Testis (tissue), 5 donors: Measurements from ENCODE around the gene ADAMTS7. TPM values are rescaled to one million over a fixed set of nuclear protein-coding genes. Genes with fewer than 3 reads are reported as not detected.

ENCODE experiments used
- DNase-seq: peaks from one replicate; pipeline ENCODE4 v3.0.0-alpha.2; 2019
- H3K27ac ChIP-seq, 2 donors: fragments of 200-600 bp; sonication (generic); one replicate each; pipeline ENCODE4 v1.5.1; 2019
- H3K27me3 ChIP-seq: fragments of 200-600 bp; sonication (generic); one replicate; pipeline ENCODE4 v1.5.1; 2019
- H3K36me3 ChIP-seq: fragments of 200-600 bp; sonication (generic); one replicate; pipeline ENCODE4 v1.5.1; 2017; ENCODE audit warnings: low read depth; ENCODE audit errors: missing control alignments
- H3K4me1 ChIP-seq: fragments of 200-600 bp; sonication (generic); one replicate; pipeline ENCODE4 v1.5.1; 2019
- H3K4me3 ChIP-seq, 2 donors: fragments of 200-600 bp; sonication (generic); one replicate each; pipeline ENCODE4 v1.5.1; 2017 to 2019
- H3K9me3 ChIP-seq: fragments of 200-600 bp; sonication (generic); one replicate; pipeline ENCODE4 v1.5.1; 2017
- CTCF ChIP-seq, 3 experiments: fragments of 450-650 bp in 2 of 3; fragments of 200-600 bp in 1 of 3; sonication (generic) in 1 of 3; IDR thresholded peaks; one replicate each; pipeline ENCODE4 v1.5.1; 2016 to 2019; ENCODE audit warnings: antibody characterized with exemption in 3 of 3, mild to moderate bottlenecking in 2 of 3, moderate library complexity in 1 of 3
- POLR2A ChIP-seq: fragments of 450-650 bp; IDR thresholded peaks from one replicate; pipeline ENCODE4 v1.6.1; 2017; ENCODE audit warnings: antibody characterized with exemption, mild to moderate bottlenecking, moderate library complexity
- WGBS, 2 donors: methylation state at CpG; one replicate each; pipeline ENCODE4 v1.1.5; 2018; 5-methylcytosine and 5-hydroxymethylcytosine counted together
- intact Hi-C: fragments of 100-400 bp; cut with DNase I; formaldehyde crosslinking; loops from one replicate; pipeline ENCODE4 v1.15.1; 2023; ENCODE audit warnings: low total_unique reads
- long read RNA-seq, 2 donors: transcript quantifications; one replicate each; lab custom pipeline, GENCODE V29; 2026
- polyA plus RNA-seq: library from polyadenylated mRNA; stranded (reverse); fragments of 350-450 nt; fragmentation: Illumina TruSeq; extraction: RNeasy Lipid Tissue Mini Kit (QIAGEN cat#74804); gene quantifications from one replicate; pipeline ENCODE4 v1.2.3, GENCODE V29; 2014; ENCODE audit warnings: low read depth, low replicate concordance; ENCODE audit not compliant: insufficient read depth
- total RNA-seq, 2 donors: library from RNA; depleted of rRNA; stranded (reverse); fragments of >200 nt; gene quantifications; one replicate each; pipeline ENCODE4 v1.2.3, GENCODE V29; 2016

ADAMTS7 gene
- total RNA-seq: 10 to 100 TPM; 11.6 to 11.9 TPM
- 5.7 TPM for polyA plus RNA-seq
- long read RNA-seq, donor 1, full-length matches to known transcripts: 1 of 6 reads
- long read RNA-seq, donor 1, partial matches to known transcripts: 5 of 6 reads
- long read RNA-seq, donor 1, other reads (novel, unspliced or antisense): 0 of 6 reads
- long read RNA-seq, donor 2, full-length matches to known transcripts: 2 of 8 reads
- long read RNA-seq, donor 2, partial matches to known transcripts: 6 of 8 reads
- long read RNA-seq, donor 2, other reads (novel, unspliced or antisense): 0 of 8 reads

- Histone ChIP-seq H3K9me3 (no peaks in the 10 kb centered on the region), H3K4me3 (peak within 1 kb of the TSS; percentile 64 to 73), H3K4me1 (peaks cover 6% of the 10 kb centered on the region), H3K36me3 (no peaks in the 10 kb centered on the region), H3K27me3 (no peaks in the 10 kb centered on the region), H3K27ac (peak within 1 kb of the TSS; percentile 47 to 84)
- intact Hi-C loops: no loop called here
- TF ChIP-seq POLR2A (no peak), CTCF (IDR thresholded peaks at IDR 0.05) (peak; percentile 35 to 60 (median 43))
- peak; percentile 78 for DNase-seq
- WGBS, 2 donors: 1% methylated on average over 18 to 68 of the region's 73 CpGs
Measured at GRCh38 chr15:78811124-78811824, at the start of gene ADAMTS7. TSS of gene ADAMTS7 (minus strand) at chr15:78811464. CDS start at chr15:78811220, 244 bp downstream.

GRCh38 chr15:78859971-78860719 is 48.9 kb upstream of the ADAMTS7 start:
- peak; percentile 85 for DNase-seq
- Histone ChIP-seq H3K4me1 (no peaks in the 10 kb centered on the region), H3K4me3 (peak overlapping the region; percentile 45 to 70), H3K27me3 (no peaks in the 10 kb centered on the region), H3K36me3 (no peaks in the 10 kb centered on the region), H3K9me3 (no peaks in the 10 kb centered on the region), H3K27ac (peak overlapping the region; percentile 85 to 89)
- intact Hi-C loops: no loop called here
- TF ChIP-seq CTCF (IDR thresholded peaks at IDR 0.05): peak; percentile 54 to 73 (median 69)
- no peak for TF ChIP-seq POLR2A
- 0 to 1% methylated on average over 28 of the region's 28 CpGs for WGBS, 2 donors

- TF ChIP-seq POLR2A (no peak), CTCF (IDR thresholded peaks at IDR 0.05) (no peak)
- H3K4me3 ChIP-seq: no peak overlapping the region
- no peaks in the 10 kb centered on the region for H3K9me3 ChIP-seq
- H3K4me1 ChIP-seq: no peaks in the 10 kb centered on the region
- no peak for DNase-seq
- WGBS, 2 donors: 60 to 64% methylated on average over 4 of the region's 4 CpGs
- no peaks in the 10 kb centered on the region for H3K36me3 ChIP-seq
- H3K27me3 ChIP-seq: no peaks in the 10 kb centered on the region
- intact Hi-C loops: no loop called here
- H3K27ac ChIP-seq: no peak overlapping the region
Measured at GRCh38 chr15:78855746-78856145, 44.5 kb upstream of the ADAMTS7 start.

- intact Hi-C loops: no loop called here
- no peak for TF ChIP-seq POLR2A
- no peak for TF ChIP-seq CTCF (IDR thresholded peaks at IDR 0.05)
- no peak for DNase-seq
- 91 to 92% methylated on average over 2 of the region's 2 CpGs for WGBS, 2 donors
- H3K27me3 ChIP-seq: no peaks in the 10 kb centered on the region
- no peaks in the 10 kb centered on the region for H3K36me3 ChIP-seq
- H3K27ac ChIP-seq: no peak overlapping the region
- H3K9me3 ChIP-seq: no peaks in the 10 kb centered on the region
- no peaks in the 10 kb centered on the region for H3K4me1 ChIP-seq
- H3K4me3 ChIP-seq: no peak overlapping the region
Measured at GRCh38 chr15:78854833-78855372, 43.6 kb upstream of the ADAMTS7 start.
